Testis (tissue), 2 donors: ENCODE data around the gene CDH6.

Experiments used
- POLR2A ChIP-seq: fragments of 450-650 bp; IDR thresholded peaks from one replicate; pipeline ENCODE4 v1.6.1; 2017; ENCODE audit warnings: antibody characterized with exemption, mild to moderate bottlenecking, moderate library complexity
- TF ChIP-seq, protein P1 (sequence below), 3 experiments: fragments of 450-650 bp in 2 of 3; fragments of 200-600 bp in 1 of 3; sonication (generic) in 1 of 3; IDR thresholded peaks; one replicate each; pipeline ENCODE4 v1.5.1; 2016 to 2019; ENCODE audit warnings: antibody characterized with exemption in 3 of 3, mild to moderate bottlenecking in 2 of 3, moderate library complexity in 1 of 3

DNA sequence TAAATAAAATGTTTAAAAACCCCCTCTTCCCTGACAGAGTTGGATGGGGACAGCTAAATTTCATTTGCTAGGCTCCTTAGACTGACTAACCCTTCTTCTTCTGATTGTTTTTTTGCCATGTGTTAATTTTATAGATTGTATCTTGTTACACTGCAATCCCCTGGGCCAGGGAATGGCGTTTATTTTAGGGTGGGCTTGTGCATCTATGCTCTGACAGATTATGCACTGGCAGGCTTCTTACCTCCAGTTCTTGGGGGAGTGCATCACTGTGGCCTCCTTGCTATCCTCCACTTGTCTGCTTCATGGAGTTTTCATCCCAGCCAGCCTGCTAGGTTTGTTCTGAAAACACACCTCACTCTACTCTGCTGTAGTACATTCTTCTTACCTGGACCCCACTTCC lies 178.6 kb downstream of the CDH6 start:
- TF ChIP-seq, protein P1, sequence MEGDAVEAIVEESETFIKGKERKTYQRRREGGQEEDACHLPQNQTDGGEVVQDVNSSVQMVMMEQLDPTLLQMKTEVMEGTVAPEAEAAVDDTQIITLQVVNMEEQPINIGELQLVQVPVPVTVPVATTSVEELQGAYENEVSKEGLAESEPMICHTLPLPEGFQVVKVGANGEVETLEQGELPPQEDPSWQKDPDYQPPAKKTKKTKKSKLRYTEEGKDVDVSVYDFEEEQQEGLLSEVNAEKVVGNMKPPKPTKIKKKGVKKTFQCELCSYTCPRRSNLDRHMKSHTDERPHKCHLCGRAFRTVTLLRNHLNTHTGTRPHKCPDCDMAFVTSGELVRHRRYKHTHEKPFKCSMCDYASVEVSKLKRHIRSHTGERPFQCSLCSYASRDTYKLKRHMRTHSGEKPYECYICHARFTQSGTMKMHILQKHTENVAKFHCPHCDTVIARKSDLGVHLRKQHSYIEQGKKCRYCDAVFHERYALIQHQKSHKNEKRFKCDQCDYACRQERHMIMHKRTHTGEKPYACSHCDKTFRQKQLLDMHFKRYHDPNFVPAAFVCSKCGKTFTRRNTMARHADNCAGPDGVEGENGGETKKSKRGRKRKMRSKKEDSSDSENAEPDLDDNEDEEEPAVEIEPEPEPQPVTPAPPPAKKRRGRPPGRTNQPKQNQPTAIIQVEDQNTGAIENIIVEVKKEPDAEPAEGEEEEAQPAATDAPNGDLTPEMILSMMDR (IDR thresholded peaks at IDR 0.05): no peak
- TF ChIP-seq POLR2A: no peak
